Vagina (tissue), 2 donors: ENCODE data around the gene PPIA.

ENCODE experiments used
- CTCF ChIP-seq, 3 experiments: fragments of 450-650 bp in 2 of 3; fragments of 200-600 bp in 1 of 3; sonication (generic) in 1 of 3; IDR thresholded peaks; one replicate each; pipeline ENCODE4 v1.5.1; 2017 to 2019; ENCODE audit warnings: antibody characterized with exemption in 3 of 3, mild to moderate bottlenecking in 2 of 3, moderate library complexity in 2 of 3
- POLR2AphosphoS5 ChIP-seq, 2 donors: sonication (generic); formaldehyde crosslinking; IDR thresholded peaks; one replicate each; pipeline ENCODE4 v1.9.0; 2017; ENCODE audit warnings: antibody characterized with exemption in 2 of 2, mild to moderate bottlenecking in 2 of 2, low read depth in 1 of 2; ENCODE audit not compliant: insufficient read depth in 1 of 2

- no peak for TF ChIP-seq CTCF (IDR thresholded peaks at IDR 0.05)
- TF ChIP-seq POLR2AphosphoS5 (IDR thresholded peaks at IDR 0.05; ENCODE audit: insufficient read depth in 1 of 2, low read depth in 1 of 2), result no peak
Observed at GRCh38 chr7:44827567-44827966, 31.1 kb downstream of the PPIA start.
